Hepatocyte (in vitro differentiated cells): ENCODE measurements around the gene EIF3A. TPM values are rescaled to one million over a fixed set of nuclear protein-coding genes. Genes with fewer than 3 reads are reported as not detected.

Experiments
- DNase-seq: peaks from one replicate; pipeline ENCODE4 v3.0.0-alpha.2; 2016; ENCODE audit warnings: low spot score
- H2AFZ ChIP-seq: fragments of 200-600 bp; sonication (generic); 2 replicates; pipeline ENCODE4 v1.6.0; 2016; ENCODE audit warnings: antibody characterized with exemption, mild to moderate bottlenecking
- H3K27ac ChIP-seq: fragments of 200-600 bp; sonication (generic); 2 replicates; pipeline ENCODE4 v1.5.1; 2016; ENCODE audit warnings: mild to moderate bottlenecking
- H3K27me3 ChIP-seq: fragments of 200-600 bp; sonication (generic); 2 replicates; pipeline ENCODE4 v1.6.1; 2016
- H3K36me3 ChIP-seq: fragments of 200-600 bp; sonication (generic); replicated peaks from 2 replicates; pipeline ENCODE4 v1.5.1; 2016; ENCODE audit warnings: low read depth; ENCODE audit not compliant: insufficient read depth
- H3K4me1 ChIP-seq: fragments of 200-600 bp; sonication (generic); 2 replicates; pipeline ENCODE4 v1.5.1; 2016; ENCODE audit warnings: mild to moderate bottlenecking, moderate library complexity; ENCODE audit not compliant: insufficient read depth
- H3K4me2 ChIP-seq: fragments of 200-600 bp; sonication (generic); 2 replicates; pipeline ENCODE4 v1.6.0; 2016
- H3K4me3 ChIP-seq: fragments of 200-600 bp; sonication (generic); 2 replicates; pipeline ENCODE4 v1.5.1; 2016; ENCODE audit warnings: mild to moderate bottlenecking
- H3K79me2 ChIP-seq: fragments of 200-600 bp; sonication (generic); 2 replicates; pipeline ENCODE4 v1.6.0; 2017; ENCODE audit warnings: mild to moderate bottlenecking
- H3K9me2 ChIP-seq: fragments of 200-600 bp; sonication (generic); replicated peaks from 2 replicates; pipeline ENCODE4 v1.6.0; 2017; ENCODE audit warnings: mild to moderate bottlenecking; ENCODE audit not compliant: insufficient read depth
- H3K9me3 ChIP-seq: fragments of 200-600 bp; sonication (generic); 2 replicates; pipeline ENCODE4 v1.5.1; 2016; ENCODE audit warnings: low read depth, mild to moderate bottlenecking
- H4K20me1 ChIP-seq: fragments of 200-600 bp; sonication (generic); 2 replicates; pipeline ENCODE4 v1.6.0; 2016; ENCODE audit warnings: mild to moderate bottlenecking; ENCODE audit not compliant: insufficient read depth, poor library complexity, severe bottlenecking
- CTCF ChIP-seq: fragments of 200-600 bp; sonication (generic); IDR thresholded peaks from 2 replicates; pipeline ENCODE4 v1.5.1; 2016; ENCODE audit warnings: antibody characterized with exemption, mild to moderate bottlenecking; ENCODE audit not compliant: poor library complexity
- EZH2 ChIP-seq: fragments of 200-600 bp; sonication (generic); IDR thresholded peaks from 2 replicates; pipeline ENCODE4 v1.6.1; 2016; ENCODE audit warnings: antibody characterized with exemption, mild to moderate bottlenecking, borderline replicate concordance
- EZH2phosphoT487 ChIP-seq: fragments of 200-600 bp; sonication (generic); IDR thresholded peaks from one replicate; pipeline ENCODE4 v1.6.1; 2018; ENCODE audit warnings: antibody characterized with exemption, mild to moderate bottlenecking, low read depth, moderate library complexity; ENCODE audit not compliant: unreplicated experiment, severe bottlenecking
- WGBS: methylation state at CpG from one replicate; pipeline ENCODE4 v1.1.6; 2016; ENCODE audit warnings: low lambda C conversion rate; ENCODE audit errors: missing lambda C conversion rate; 5-methylcytosine and 5-hydroxymethylcytosine counted together
- polyA plus RNA-seq: library from polyadenylated mRNA; unstranded; fragments of >200 nt; fragmentation: Nextera tagmentation; extraction: Ambion mirVana; gene quantifications from 2 replicates; pipeline ENCODE4 v1.2.1, GENCODE V29; 2016
- total RNA-seq: library from RNA; depleted of rRNA; stranded (reverse); fragments of >200 nt; gene quantifications from 2 replicates; pipeline ENCODE4 v1.2.3, GENCODE V29; 2014

The EIF3A gene
- total and polyA plus RNA-seq, 2 experiments from 2014 or later = 56.6 to 93.7 TPM

- H3K4me2 ChIP-seq = no peak overlapping the region
- 48% methylated on average over 2 of the region's 2 CpGs for WGBS
- H4K20me1 ChIP-seq = no peaks in the 10 kb centered on the region
- H3K79me2 ChIP-seq = no peaks in the 10 kb centered on the region
- no peaks in the 10 kb centered on the region for H3K36me3 ChIP-seq
- no peaks in the 10 kb centered on the region for H3K9me2 ChIP-seq
- TF ChIP-seq EZH2phosphoT487 (no peak), CTCF (no peak), EZH2 (no peak)
- no peak overlapping the region for H3K27ac ChIP-seq
- no peak overlapping the region for H3K4me3 ChIP-seq
- DNase-seq = no peak
- no peak overlapping the region for H2AFZ ChIP-seq
- H3K9me3 ChIP-seq = no peaks in the 10 kb centered on the region
- no peaks in the 10 kb centered on the region for H3K27me3 ChIP-seq
- H3K4me1 ChIP-seq = no peaks in the 10 kb centered on the region
Measured at GRCh38 chr10:119020627-119020946, 60.0 kb downstream of the EIF3A start.

- Histone ChIP-seq H3K27me3 (no peaks in the 10 kb centered on the region), H3K4me2 (peak overlapping the region; percentile 1)
Measured at GRCh38 chr10:119007211-119007574, 73.4 kb downstream of the EIF3A start.

GRCh38 chr10:119006451-119007210 lies 74.0 kb downstream of the EIF3A start:
- Histone ChIP-seq H3K36me3 (no peaks in the 10 kb centered on the region), H2AFZ (no peak overlapping the region), H3K4me1 (peaks cover 12% of the 10 kb centered on the region), H3K9me2 (no peaks in the 10 kb centered on the region), H3K27ac (no peak overlapping the region), H3K4me3 (no peak overlapping the region), H4K20me1 (no peaks in the 10 kb centered on the region), H3K79me2 (no peaks in the 10 kb centered on the region), H3K27me3 (no peaks in the 10 kb centered on the region), H3K4me2 (no peak overlapping the region), H3K9me3 (no peaks in the 10 kb centered on the region)
- WGBS = 42% methylated on average over 9 of the region's 9 CpGs
- DNase-seq = peak; percentile 84
- TF ChIP-seq EZH2phosphoT487 = no peak
- TF ChIP-seq CTCF = no peak
- TF ChIP-seq EZH2 = no peak

More at GRCh38 chr10:119007211-119007574, 73.4 kb downstream of the EIF3A start:
- Histone ChIP-seq H3K4me3 (no peak overlapping the region), H2AFZ (no peak overlapping the region), H3K36me3 (no peaks in the 10 kb centered on the region), H3K9me3 (no peaks in the 10 kb centered on the region), H3K9me2 (no peaks in the 10 kb centered on the region), H3K27ac (no peak overlapping the region), H4K20me1 (no peaks in the 10 kb centered on the region), H3K4me1 (peaks cover 12% of the 10 kb centered on the region), H3K79me2 (no peaks in the 10 kb centered on the region)
- DNase-seq = no peak
- TF ChIP-seq EZH2phosphoT487 (no peak), CTCF (no peak), EZH2 (no peak)
- 48% methylated on average over 4 of the region's 4 CpGs for WGBS
